NCI-H2171 (cell line): ENCODE data around the gene CCDC81.
"Not testable (repeated sequence)": the region's sequence is repeated elsewhere in the genome, so short reads cannot be mapped to it uniquely, and the experiment has no call there.

ENCODE experiments used
- DNase-seq: peaks from one replicate; lab custom pipeline; 2025; lab: John Stamatoyannopoulos, UW

CCDC81 gene

GRCh38 chr11:86388198-86388597 is 13.5 kb downstream of the CCDC81 start:
- no peak for DNase-seq

- DNase-seq, result no peak
These were observed 15.8 kb downstream of the CCDC81 start for GRCh38 chr11:86390487-86390886.

GRCh38 chr11:86395061-86395551 is 20.4 kb downstream of the CCDC81 start:
- DNase-seq, result no peak

- DNase-seq, result no peak
These were observed 21.7 kb downstream of the CCDC81 start for GRCh38 chr11:86396396-86396795.

- DNase-seq, result no peak
These were observed 22.7 kb downstream of the CCDC81 start for GRCh38 chr11:86397351-86397750.

- DNase-seq, result no peak
These were observed 23.4 kb downstream of the CCDC81 start for GRCh38 chr11:86398106-86398505.

GRCh38 chr11:86403458-86403857 is 28.8 kb downstream of the CCDC81 start:
- no peak for DNase-seq

- no peak for DNase-seq
These were observed 34.2 kb downstream of the CCDC81 start for GRCh38 chr11:86408845-86409244.

- no peak for DNase-seq
These were observed 39.3 kb downstream of the CCDC81 start for GRCh38 chr11:86414032-86414431.

- DNase-seq, result no peak
These were observed 40.3 kb downstream of the CCDC81 start for GRCh38 chr11:86415026-86415425.

GRCh38 chr11:86416494-86416893 is 41.8 kb downstream of the CCDC81 start:
- no peak for DNase-seq

- not testable (repeated sequence) for DNase-seq
These were observed 42.3 kb downstream of the CCDC81 start for GRCh38 chr11:86416951-86417350.

- no peak for DNase-seq
These were observed 43.4 kb downstream of the CCDC81 start for GRCh38 chr11:86418106-86418505.

- no peak for DNase-seq
These were observed 43.8 kb downstream of the CCDC81 start for GRCh38 chr11:86418513-86418912.

GRCh38 chr11:86418917-86419316 is 44.2 kb downstream of the CCDC81 start:
- DNase-seq, result peak; percentile 40

GRCh38 chr11:86421946-86422345 is 47.3 kb downstream of the CCDC81 start:
- DNase-seq, result no peak

- DNase-seq, result no peak
These were observed 47.7 kb downstream of the CCDC81 start for GRCh38 chr11:86422371-86422770.

- not testable (repeated sequence) for DNase-seq
These were observed 48.8 kb downstream of the CCDC81 start for GRCh38 chr11:86423488-86423887.

GRCh38 chr11:86427441-86427840 is 52.8 kb downstream of the CCDC81 start:
- DNase-seq, result no peak

GRCh38 chr11:86431258-86431657 is 56.6 kb downstream of the CCDC81 start:
- DNase-seq, result no peak

GRCh38 chr11:86433361-86434095 is 58.8 kb downstream of the CCDC81 start:
- not testable (repeated sequence) for DNase-seq

- DNase-seq, result no peak
These were observed 61.0 kb downstream of the CCDC81 start for GRCh38 chr11:86435711-86436110.

- no peak for DNase-seq
These were observed 64.0 kb downstream of the CCDC81 start for GRCh38 chr11:86438685-86439084.

- no peak for DNase-seq
These were observed 65.6 kb downstream of the CCDC81 start for GRCh38 chr11:86440305-86440716.
